ENCODE data around the gene TENM3.

The TENM3 gene

DNA sequence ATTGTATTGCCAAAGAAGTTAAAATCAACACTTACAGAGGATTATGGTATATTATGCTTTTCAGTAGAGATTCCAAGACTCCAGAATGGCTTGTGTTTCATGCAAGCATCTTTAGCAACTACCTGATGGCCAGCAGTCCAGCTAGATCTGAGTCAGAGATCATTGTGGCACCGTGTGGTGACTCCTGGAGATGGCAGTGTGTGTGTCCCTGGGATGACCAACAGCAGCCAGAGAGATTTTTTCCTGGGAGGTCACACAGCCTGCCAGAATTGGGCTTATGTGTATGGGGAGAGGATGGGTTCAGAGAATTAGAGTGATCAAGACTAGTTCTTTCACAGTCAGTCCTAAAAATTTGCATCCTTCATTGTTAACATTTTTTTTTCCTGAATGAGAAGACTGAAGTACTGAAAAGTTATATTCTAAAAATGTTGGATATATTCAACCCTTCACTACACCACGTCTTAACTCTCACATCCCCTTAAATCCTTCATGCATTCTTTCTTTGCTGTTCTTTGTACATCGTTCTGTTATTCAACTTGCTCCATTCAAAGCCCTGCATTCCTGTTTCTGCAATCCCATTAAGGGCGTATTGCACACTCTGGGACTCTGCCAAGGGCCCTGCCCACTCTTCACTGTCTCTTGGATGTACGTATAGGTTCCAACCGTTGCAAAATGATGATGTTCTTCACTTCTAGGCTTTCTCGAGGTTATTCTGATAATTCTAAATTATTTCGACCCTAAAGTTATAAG is 12.4 kb downstream of the TENM3 start:
- no peak for DNase-seq

GRCh38 chr4:182257016-182257415 is 13.8 kb downstream of the TENM3 start:
- no peak for DNase-seq

DNA sequence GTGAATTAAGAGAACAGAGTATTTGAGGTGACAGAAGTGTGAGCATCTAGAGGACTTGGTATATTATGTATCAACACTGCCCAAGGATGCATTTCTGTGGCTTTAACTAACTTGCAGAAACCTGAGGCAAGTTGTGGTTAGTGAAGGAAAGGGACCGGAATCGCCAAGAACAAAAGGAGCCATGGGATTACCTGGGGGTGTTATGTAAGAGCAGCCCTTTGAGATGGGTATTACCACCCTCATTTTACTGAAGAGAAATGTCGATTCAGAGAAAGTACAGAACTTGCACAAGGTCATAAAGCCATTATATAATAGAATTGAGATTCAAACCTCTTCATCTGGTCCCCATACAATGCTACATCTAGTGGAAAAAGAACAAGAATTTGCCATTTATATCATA is 14.3 kb downstream of the TENM3 start:
- DNase-seq = no peak

- no peak for DNase-seq
These were observed 15.3 kb downstream of the TENM3 start for GRCh38 chr4:182258441-182259000.

GRCh38 chr4:182261651-182262223 is 18.5 kb downstream of the TENM3 start:
- no peak for DNase-seq

GRCh38 chr4:182263562-182263961 is 20.4 kb downstream of the TENM3 start:
- DNase-seq = no peak

DNA sequence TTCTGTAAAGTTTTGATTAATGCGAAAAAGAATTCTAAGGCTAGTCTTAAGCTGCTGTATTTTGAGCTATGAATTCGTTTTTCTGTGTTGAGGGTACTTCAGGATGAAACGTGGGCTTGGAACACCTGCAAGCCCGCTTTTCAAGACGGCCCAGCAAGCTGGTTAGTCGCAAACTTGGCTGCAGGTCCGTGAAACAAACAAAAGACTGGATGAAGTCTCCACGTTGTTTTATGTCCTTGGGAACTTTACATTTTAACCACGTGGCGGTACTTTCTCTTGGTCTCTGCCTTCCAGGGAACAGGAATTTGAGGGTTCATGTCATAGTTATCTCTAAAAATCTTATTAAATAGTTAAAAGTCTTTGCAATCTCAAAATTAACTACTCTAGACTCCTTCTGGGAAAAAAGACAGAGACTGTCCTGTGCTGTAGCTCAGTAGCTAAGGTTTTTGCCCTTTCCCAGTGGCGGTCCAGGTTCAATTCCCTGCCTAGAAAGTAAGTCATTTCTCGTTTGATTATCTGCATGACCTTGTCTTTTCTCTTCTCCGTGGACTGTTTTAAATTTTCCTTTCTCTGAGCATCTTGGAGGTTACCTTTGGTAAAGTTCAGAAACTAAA is 21.0 kb downstream of the TENM3 start:
- no peak for DNase-seq

- DNase-seq = no peak
These were observed 22.7 kb downstream of the TENM3 start for GRCh38 chr4:182265881-182266280.

GRCh38 chr4:182267048-182267447 is 23.8 kb downstream of the TENM3 start:
- no peak for DNase-seq

DNA sequence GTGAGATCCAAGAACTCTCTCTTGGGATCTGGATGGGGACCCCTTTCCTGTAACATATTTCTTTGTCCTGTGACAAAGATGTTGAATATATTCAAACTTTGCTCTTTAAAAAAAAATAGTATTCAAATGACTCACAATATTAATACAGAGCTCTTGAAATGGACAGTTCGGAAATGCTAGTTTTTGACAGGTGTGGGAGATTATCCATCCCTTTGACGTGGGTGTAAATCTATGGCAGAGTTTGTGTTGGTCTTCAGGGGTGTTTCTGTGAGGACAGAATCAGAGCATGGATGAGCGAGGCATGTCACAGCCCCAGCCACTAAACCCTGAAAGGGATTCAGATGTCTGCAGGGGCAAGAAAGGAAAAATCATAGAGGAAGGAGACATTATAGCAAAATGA is 25.8 kb downstream of the TENM3 start:
- no peak for DNase-seq

- no peak for DNase-seq
These were observed 28.5 kb downstream of the TENM3 start for GRCh38 chr4:182271731-182272130.

DNA sequence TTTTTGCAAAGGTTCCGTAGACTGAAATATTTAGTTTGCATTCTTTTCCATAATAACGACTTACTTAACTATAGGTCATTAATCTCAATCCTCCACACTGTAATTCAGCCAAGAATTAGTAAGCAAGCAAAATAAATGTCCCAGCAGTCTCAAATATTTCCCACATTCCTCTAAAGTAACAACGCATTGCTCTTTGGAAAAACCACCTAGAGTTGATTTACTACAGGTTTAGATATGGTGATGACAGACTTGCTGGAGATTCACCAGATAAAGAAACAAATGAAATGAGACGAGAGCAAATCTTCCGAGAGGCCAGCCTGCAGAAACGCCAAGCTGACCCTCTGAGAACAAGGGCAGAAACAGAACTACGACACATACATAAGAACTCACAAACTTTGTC is 28.9 kb downstream of the TENM3 start:
- no peak for DNase-seq

DNA sequence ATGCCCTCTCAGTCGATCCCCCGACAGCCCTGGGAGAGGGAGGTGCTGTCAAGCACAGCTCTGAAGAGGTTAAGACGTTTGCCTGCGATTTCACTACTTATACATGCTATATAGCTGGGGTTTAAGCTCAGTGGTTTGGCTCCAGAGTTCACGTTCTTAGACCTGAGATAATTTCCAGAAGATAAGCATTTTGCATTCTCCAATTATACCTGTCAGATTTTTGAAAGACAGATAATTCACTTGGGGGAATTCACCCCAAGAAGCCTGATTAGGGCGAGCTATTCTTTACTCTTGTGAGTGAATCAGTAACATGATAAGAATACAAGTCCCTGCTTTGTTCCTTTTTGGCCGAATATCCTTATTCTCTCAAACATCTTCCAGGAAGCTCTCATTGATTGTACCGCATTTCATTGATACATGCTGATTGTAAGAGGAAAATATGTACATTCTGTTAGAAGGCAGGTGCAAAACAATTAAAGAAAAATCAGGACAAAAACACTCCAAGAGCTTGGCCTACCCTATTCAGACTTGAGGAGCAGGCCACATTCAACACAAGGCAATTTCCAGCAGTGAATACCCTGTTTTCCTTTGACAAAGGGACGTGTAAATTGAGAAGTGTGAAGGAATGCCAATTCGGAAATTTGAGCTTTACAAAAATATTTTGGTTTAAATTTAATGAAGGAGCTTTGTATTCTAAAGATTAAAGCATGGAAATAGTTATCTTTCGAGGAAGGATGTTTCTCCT is 30.2 kb downstream of the TENM3 start:
- DNase-seq = no peak

- DNase-seq = no peak
These were observed 33.3 kb downstream of the TENM3 start for GRCh38 chr4:182276210-182277109.

DNA sequence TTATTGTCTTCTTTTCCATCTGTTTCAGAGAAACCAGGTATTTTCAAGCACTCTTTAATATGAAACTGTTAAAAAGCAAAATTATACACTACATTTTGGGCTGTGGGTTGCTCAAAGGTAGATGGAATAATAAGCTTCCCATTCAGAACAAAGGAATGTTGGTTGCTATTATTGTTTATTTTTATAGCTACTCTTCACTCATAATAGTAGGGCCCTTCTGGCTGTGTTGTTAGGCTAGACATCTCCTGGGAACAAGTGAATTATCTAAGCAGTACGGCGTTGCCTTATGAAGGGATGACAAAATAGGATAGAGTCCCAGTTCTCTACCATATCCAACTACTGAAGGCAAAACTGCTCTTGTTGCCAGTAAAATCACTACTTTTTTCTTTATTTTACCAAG is 34.2 kb downstream of the TENM3 start:
- no peak for DNase-seq

DNA sequence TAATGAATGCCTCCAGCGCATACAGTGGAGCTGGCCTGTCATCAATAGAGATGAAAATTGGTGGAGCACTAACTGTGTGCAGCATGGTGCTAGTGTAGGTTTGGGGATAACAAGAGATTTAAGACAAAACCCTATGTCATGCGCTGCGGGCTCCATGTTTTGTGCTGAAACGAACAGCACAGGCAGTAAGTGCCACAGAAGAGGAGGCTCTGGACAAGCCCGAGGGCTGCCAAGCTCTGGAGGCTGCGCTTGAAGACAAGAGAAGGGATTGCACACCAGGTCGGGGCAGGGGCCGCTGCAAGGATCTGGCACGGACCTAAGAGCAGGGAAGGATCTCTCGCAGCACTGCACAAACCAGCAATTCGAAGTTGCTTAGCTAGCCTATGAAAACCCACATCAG is 35.5 kb downstream of the TENM3 start:
- DNase-seq = no peak

DNA sequence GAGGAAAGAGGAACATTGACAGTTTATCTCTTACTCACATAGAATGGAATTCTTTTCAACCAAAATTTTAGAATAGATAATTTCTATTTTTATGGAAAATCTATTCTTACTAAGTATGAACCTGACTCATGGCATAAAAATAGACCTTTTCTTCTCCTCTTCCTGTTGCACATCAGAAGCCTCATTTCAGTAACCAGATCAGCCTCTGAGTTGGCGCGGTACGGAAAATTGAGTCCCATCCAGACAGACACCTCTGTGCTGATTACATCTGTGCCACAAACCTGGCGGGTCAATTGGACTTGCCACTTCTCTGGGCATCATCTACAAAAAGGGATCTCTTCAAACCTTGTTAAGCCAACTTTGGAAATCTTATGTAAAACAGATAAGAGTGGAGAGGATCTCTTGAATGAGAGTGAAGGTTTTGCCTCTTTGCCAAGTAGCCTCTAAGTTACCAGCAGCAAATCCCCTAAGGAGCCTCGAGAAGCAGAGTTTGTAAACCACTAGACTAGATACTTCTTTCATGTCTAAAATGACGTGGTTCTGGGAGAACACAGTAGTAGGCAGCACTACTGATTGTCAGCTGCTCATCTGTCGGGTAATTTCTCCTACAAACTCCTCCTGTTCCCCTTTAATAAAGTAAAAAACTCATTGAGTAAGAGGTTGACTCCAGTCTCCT is 37.4 kb downstream of the TENM3 start:
- DNase-seq = no peak

DNA sequence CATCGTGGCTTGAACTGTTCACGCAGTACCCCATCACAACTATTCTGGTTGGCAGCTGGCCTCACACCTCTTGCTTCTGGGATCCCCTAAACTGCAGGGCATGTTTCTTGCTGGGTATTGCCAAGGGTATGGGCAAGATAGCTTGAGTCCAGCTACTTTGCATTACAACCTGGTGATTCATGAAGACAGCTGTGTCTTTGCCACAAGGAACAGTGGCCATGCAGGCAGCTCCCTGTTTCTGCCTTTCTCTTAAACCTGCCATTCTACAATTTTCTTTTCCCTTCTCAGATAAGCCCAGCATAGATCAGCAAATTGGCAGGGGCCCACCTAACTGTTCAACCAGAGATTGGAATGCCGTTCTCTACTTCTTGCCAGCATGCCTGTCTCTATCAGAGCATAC is 42.8 kb downstream of the TENM3 start:
- no peak for DNase-seq

GRCh38 chr4:182286931-182287330 is 43.7 kb downstream of the TENM3 start:
- no peak for DNase-seq

DNA sequence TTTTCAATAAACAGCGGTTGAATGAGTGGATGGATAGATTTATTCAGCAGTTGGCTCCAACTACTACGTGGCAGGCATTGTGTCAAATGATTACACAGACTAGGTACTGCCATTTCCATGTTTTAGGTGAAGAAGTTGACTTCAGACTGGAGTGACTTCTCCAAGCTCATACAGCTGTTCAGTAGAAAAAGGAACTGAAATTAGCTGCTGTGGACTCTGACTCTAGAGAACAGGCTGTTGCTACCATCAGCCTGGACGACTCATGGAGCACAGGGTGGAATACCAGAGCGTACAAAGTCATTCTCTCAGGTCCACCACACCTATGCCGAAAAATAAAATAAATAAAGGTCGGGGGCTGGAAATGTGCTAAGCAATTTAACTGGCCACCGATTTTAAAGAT is 45.3 kb downstream of the TENM3 start:
- no peak for DNase-seq

- DNase-seq = no peak
These were observed 46.6 kb downstream of the TENM3 start for GRCh38 chr4:182289809-182290208.

- DNase-seq = no peak
These were observed 48.0 kb downstream of the TENM3 start for GRCh38 chr4:182291175-182291574.

Data from NCI-H2227 treated with DMSO at 0.1 percent for 48 hours (cell line).